ENCODE results near the gene SPATA6L.

SPATA6L gene

DNA sequence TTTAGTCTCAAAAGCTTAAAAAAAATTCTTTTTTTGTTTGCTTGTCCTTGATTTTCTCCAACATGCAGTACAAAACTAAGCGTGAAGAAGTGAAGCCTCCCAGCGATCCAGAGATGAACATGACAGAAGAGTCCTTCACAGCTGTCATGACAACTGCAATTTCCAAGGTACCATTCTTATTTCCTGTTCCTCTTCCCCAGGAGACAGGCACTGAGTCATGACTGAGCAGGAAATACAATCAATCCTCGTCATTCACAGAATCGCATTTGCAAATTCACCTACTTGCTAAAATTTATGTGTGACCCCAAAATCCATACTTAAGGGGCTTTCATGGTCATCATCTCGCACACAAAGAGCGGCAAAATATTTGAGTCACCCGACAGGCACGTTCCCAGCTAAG lies 98.7 kb downstream of the SPATA6L start:
- no peak overlapping the region for H2BK5ac ChIP-seq (ENCODE audit: low read length)

DNA sequence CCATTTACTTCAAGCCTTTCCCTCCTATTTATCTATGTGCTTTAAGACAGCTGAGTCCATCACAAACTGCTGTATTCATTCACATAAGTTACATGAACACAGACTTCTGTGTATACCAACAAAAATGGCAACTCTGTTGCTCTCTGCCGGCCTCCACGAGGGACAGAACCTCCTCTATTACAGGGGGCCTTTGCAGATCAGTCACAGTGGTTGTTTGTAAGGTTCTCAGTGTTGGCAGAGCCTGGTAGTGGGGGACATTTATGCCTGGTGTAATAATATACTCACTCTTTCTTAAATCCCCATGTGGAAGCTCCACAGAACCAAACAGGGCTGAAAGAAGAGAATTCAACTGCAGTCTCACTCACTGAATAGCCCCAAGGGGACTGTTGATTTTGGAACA lies 99.5 kb downstream of the SPATA6L start:
- H4K5ac ChIP-seq (ENCODE audit: low read length) = no peak overlapping the region
- H3K4me3 ChIP-seq (ENCODE audit: low read length) = no peak overlapping the region
- H2BK5ac ChIP-seq (ENCODE audit: low read length) = no peak overlapping the region
- no peak overlapping the region for H4K8ac ChIP-seq (ENCODE audit: low read depth, low read length)
- no peak overlapping the region for H3K4me2 ChIP-seq (ENCODE audit: low read length)
- no peaks in the 10 kb centered on the region for H3K36me3 ChIP-seq (ENCODE audit: control insufficient read depth, insufficient read depth, low read length)
- H3K9ac ChIP-seq (ENCODE audit: low read length) = no peak overlapping the region
- no peak overlapping the region for H3K18ac ChIP-seq (ENCODE audit: low read length)
- H3K79me1 ChIP-seq (ENCODE audit: low read length) = no peaks in the 10 kb centered on the region
- H3K23ac ChIP-seq (ENCODE audit: low read length) = no peak overlapping the region
- H3K27ac ChIP-seq (ENCODE audit: low read depth, low read length) = no peak overlapping the region
- no CpG with 5 or more reads among the region's 2 CpGs for WGBS (ENCODE audit: extremely low coverage, insufficient coverage, low lambda C conversion rate)
- no peak overlapping the region for H2AK5ac ChIP-seq (ENCODE audit: low read length)
- H2BK120ac ChIP-seq (ENCODE audit: low read depth, low read length) = no peak overlapping the region
- DNase-seq = no peak
- no peak overlapping the region for H3K56ac ChIP-seq (ENCODE audit: low read length)
- H2BK15ac ChIP-seq (replicated peaks; ENCODE audit: low read depth) = no peak overlapping the region
- no peaks in the 10 kb centered on the region for H3K27me3 ChIP-seq (ENCODE audit: insufficient read depth, low read length, poor library complexity)
- no peak overlapping the region for H3K4ac ChIP-seq (ENCODE audit: low read depth, low read length)
- no peaks in the 10 kb centered on the region for H3K79me2 ChIP-seq (ENCODE audit: control insufficient read depth, insufficient read depth, low read length)
- H3K4me1 ChIP-seq (ENCODE audit: control insufficient read depth, low read depth, low read length) = no peaks in the 10 kb centered on the region

More for the DNA sequence above, 98.7 kb downstream of the SPATA6L start:
- Histone ChIP-seq H3K4ac (ENCODE audit: low read depth, low read length) (no peak overlapping the region), H3K4me3 (ENCODE audit: low read length) (no peak overlapping the region), H2BK15ac (replicated peaks; ENCODE audit: low read depth) (no peak overlapping the region), H4K8ac (ENCODE audit: low read depth, low read length) (no peak overlapping the region), H3K4me2 (ENCODE audit: low read length) (no peak overlapping the region), H3K27ac (ENCODE audit: low read depth, low read length) (no peak overlapping the region), H3K79me1 (ENCODE audit: low read length) (no peaks in the 10 kb centered on the region), H3K23ac (ENCODE audit: low read length) (no peak overlapping the region), H3K9ac (ENCODE audit: low read length) (no peak overlapping the region), H2AK5ac (ENCODE audit: low read length) (no peak overlapping the region), H3K18ac (ENCODE audit: low read length) (no peak overlapping the region), H3K36me3 (ENCODE audit: control insufficient read depth, insufficient read depth, low read length) (no peaks in the 10 kb centered on the region), H3K79me2 (ENCODE audit: control insufficient read depth, insufficient read depth, low read length) (no peaks in the 10 kb centered on the region), H4K5ac (ENCODE audit: low read length) (no peak overlapping the region), H3K56ac (ENCODE audit: low read length) (no peak overlapping the region), H3K27me3 (ENCODE audit: insufficient read depth, low read length, poor library complexity) (no peaks in the 10 kb centered on the region), H3K4me1 (ENCODE audit: control insufficient read depth, low read depth, low read length) (no peaks in the 10 kb centered on the region), H2BK120ac (ENCODE audit: low read depth, low read length) (no peak overlapping the region)
- no peak for DNase-seq
- no CpG with 5 or more reads among the region's 8 CpGs for WGBS (ENCODE audit: extremely low coverage, insufficient coverage, low lambda C conversion rate)

DNA sequence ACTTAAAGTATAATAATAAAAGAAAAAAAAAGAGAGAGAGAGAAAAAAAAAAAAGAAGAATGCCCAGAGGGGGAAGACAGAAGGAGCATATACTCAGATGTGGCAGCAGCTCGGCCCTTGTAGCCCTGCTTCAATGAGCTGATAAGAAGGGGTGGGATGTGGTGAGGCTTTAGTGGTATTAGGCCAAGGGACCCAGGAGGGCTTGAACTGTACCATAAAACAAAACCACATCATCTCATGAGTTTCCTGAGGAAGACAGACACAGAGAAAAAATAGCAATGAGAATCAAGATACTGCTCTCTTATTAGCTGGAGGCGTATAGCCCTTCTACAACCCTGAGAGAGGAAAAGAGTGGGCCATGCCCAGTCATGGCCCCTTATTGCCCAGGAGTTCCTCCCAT lies 103.2 kb downstream of the SPATA6L start:
- Histone ChIP-seq H3K27me3 (ENCODE audit: insufficient read depth, low read length, poor library complexity) (no peaks in the 10 kb centered on the region), H3K79me2 (ENCODE audit: control insufficient read depth, insufficient read depth, low read length) (no peaks in the 10 kb centered on the region), H3K4ac (ENCODE audit: low read depth, low read length) (no peak overlapping the region), H3K9ac (ENCODE audit: low read length) (no peak overlapping the region), H2BK120ac (ENCODE audit: low read depth, low read length) (no peak overlapping the region), H3K4me3 (ENCODE audit: low read length) (no peak overlapping the region), H4K8ac (ENCODE audit: low read depth, low read length) (no peak overlapping the region), H3K36me3 (ENCODE audit: control insufficient read depth, insufficient read depth, low read length) (no peaks in the 10 kb centered on the region), H3K56ac (ENCODE audit: low read length) (no peak overlapping the region), H2BK5ac (ENCODE audit: low read length) (no peak overlapping the region), H3K4me1 (ENCODE audit: control insufficient read depth, low read depth, low read length) (no peaks in the 10 kb centered on the region), H3K18ac (ENCODE audit: low read length) (no peak overlapping the region), H3K27ac (ENCODE audit: low read depth, low read length) (no peak overlapping the region), H2AK5ac (ENCODE audit: low read length) (no peak overlapping the region), H3K23ac (ENCODE audit: low read length) (no peak overlapping the region), H3K4me2 (ENCODE audit: low read length) (no peak overlapping the region), H2BK15ac (replicated peaks; ENCODE audit: low read depth) (no peak overlapping the region), H4K5ac (ENCODE audit: low read length) (no peak overlapping the region), H3K79me1 (ENCODE audit: low read length) (no peaks in the 10 kb centered on the region)
- DNase-seq = no peak
- no CpG with 5 or more reads among the region's 2 CpGs for WGBS (ENCODE audit: extremely low coverage, insufficient coverage, low lambda C conversion rate)

DNA sequence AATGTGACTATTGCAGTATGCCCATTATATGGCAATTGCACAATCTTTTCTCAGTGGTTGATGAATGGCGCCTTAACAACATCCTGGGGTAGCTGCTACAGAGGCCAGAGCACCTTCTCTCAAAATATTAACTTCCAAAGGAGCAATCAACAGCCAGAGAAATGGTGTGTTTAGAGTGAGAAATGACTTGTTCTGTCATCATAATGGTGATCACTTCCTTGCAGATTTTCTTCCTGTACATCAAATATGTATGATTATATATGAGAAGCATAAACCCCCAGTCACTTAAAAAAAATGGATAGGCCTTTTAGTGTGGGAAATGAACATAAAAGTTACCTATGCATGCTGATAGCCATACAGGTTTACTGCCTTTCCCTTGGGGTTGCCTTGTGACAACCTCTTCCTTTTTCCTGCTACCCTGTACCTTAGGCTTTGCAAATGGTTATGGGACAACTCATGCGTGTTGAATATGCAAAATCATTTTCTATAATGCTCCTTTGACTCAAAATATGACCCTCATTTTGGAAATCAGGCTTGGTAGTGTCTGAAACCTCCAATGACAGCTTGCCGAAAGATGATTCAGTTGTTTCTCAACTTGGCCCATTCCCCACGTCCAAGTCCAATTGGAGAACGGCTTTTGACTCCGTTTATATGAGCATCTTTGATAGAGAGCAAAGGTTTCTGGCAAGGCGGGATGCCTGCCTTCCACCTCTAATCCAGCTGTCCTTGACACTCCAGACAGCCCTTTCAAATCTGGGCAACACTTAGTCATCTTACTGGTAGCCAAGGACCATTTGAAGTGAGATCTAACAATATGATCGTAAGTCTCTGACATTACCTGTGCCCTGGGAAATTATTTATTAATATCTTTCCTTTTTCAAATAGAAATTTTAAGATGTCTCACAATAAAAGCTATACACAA lies 106.8 kb downstream of the SPATA6L start:
- Histone ChIP-seq H3K23ac (ENCODE audit: low read length) (no peak overlapping the region), H3K4me1 (ENCODE audit: control insufficient read depth, low read depth, low read length) (no peaks in the 10 kb centered on the region), H3K9ac (ENCODE audit: low read length) (no peak overlapping the region), H3K27ac (ENCODE audit: low read depth, low read length) (no peak overlapping the region), H3K79me1 (ENCODE audit: low read length) (no peaks in the 10 kb centered on the region), H4K5ac (ENCODE audit: low read length) (no peak overlapping the region), H2BK120ac (ENCODE audit: low read depth, low read length) (no peak overlapping the region), H3K79me2 (ENCODE audit: control insufficient read depth, insufficient read depth, low read length) (no peaks in the 10 kb centered on the region), H3K4me2 (ENCODE audit: low read length) (no peak overlapping the region), H2AK5ac (ENCODE audit: low read length) (no peak overlapping the region), H3K18ac (ENCODE audit: low read length) (no peak overlapping the region), H4K8ac (ENCODE audit: low read depth, low read length) (no peak overlapping the region), H2BK5ac (ENCODE audit: low read length) (no peak overlapping the region), H3K4ac (ENCODE audit: low read depth, low read length) (no peak overlapping the region), H3K56ac (ENCODE audit: low read length) (no peak overlapping the region), H2BK15ac (replicated peaks; ENCODE audit: low read depth) (no peak overlapping the region), H3K27me3 (ENCODE audit: insufficient read depth, low read length, poor library complexity) (no peaks in the 10 kb centered on the region), H3K4me3 (ENCODE audit: low read length) (no peak overlapping the region), H3K36me3 (ENCODE audit: control insufficient read depth, insufficient read depth, low read length) (no peaks in the 10 kb centered on the region)
- WGBS (ENCODE audit: extremely low coverage, insufficient coverage, low lambda C conversion rate) = no CpG with 5 or more reads among the region's 8 CpGs
- DNase-seq = no peak

DNA sequence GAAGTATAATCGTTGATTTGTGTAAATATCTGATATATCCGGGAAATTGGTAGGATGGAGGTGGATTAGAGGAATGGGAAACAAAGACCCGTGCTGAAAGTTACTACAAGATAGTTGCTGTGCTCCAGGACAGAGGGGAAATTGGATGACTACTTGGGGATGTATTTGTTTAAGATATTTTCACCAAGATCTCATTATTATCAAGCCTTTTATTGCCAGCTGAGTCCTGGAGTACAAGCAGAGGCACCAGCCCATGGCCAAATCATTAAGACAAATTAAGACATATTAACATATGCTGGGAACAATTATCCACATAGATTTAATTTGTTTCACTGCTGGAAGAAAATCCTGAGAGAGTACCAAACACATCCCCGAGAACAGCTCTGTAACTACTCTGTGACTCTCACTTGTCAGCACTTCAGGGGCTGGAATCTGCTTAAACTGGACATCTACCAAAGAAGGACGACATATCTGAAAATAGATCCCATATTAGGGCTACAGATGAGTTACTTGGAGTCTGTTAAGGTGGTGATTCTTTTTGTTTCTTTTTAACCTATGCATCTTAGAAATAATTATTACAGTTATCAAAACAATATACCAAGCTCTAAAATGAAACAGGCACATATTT lies 107.8 kb downstream of the SPATA6L start:
- Histone ChIP-seq H2AK5ac (ENCODE audit: low read length) (no peak overlapping the region), H3K18ac (ENCODE audit: low read length) (no peak overlapping the region), H3K27me3 (ENCODE audit: insufficient read depth, low read length, poor library complexity) (no peaks in the 10 kb centered on the region), H3K36me3 (ENCODE audit: control insufficient read depth, insufficient read depth, low read length) (no peaks in the 10 kb centered on the region), H3K27ac (ENCODE audit: low read depth, low read length) (no peak overlapping the region), H2BK5ac (ENCODE audit: low read length) (no peak overlapping the region), H3K4me1 (ENCODE audit: control insufficient read depth, low read depth, low read length) (no peaks in the 10 kb centered on the region), H3K4me2 (ENCODE audit: low read length) (no peak overlapping the region), H2BK15ac (replicated peaks; ENCODE audit: low read depth) (no peak overlapping the region), H4K8ac (ENCODE audit: low read depth, low read length) (no peak overlapping the region), H4K5ac (ENCODE audit: low read length) (no peak overlapping the region), H3K79me2 (ENCODE audit: control insufficient read depth, insufficient read depth, low read length) (no peaks in the 10 kb centered on the region), H3K9ac (ENCODE audit: low read length) (no peak overlapping the region), H3K56ac (ENCODE audit: low read length) (no peak overlapping the region), H2BK120ac (ENCODE audit: low read depth, low read length) (no peak overlapping the region), H3K23ac (ENCODE audit: low read length) (no peak overlapping the region), H3K79me1 (ENCODE audit: low read length) (no peaks in the 10 kb centered on the region), H3K4me3 (ENCODE audit: low read length) (no peak overlapping the region), H3K4ac (ENCODE audit: low read depth, low read length) (no peak overlapping the region)
- WGBS (ENCODE audit: extremely low coverage, insufficient coverage, low lambda C conversion rate) = 100% methylated on average over 3 of the region's 5 CpGs
- DNase-seq = no peak
